ENCODE data around the gene NUBP1.

Gene NUBP1

DNA sequence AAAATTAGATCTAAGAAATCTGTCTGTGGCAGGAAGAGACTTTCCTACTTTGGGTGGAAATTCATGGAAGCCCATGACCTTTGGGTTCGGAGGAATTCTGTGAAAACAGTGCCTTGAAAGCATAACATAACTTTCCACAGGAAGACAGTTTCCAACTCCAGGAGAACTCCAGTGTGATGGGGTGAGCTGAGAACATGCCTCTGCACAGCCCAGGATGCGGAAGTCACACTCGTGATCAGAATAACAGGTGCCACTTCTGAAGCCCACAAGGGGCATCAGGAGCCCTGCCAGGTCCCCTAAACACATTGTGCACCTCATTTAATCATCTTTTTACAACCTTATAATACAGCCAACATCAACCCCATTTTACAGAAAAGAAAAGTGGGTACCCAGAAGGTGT lies 65.2 kb downstream of the NUBP1 start:
- no peak for DNase-seq

DNA sequence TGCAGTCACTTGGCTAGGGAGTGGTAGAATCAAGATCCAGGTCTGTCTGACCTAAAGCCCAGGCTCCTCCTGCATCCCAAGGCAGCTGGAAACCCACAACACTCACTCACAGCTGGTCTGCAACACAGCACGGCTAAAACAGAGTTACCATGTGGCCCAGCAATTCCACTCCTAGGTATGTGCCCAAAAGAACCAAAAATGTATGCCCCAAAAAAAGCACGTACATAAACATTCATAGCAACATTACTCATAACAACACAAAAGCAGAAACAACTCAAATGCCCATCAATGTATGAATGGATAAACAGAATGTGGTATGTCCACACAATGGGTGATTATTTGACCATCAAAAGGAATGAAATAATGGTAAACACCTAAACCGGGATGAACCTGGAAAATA lies 66.1 kb downstream of the NUBP1 start:
- DNase-seq: no peak

DNA sequence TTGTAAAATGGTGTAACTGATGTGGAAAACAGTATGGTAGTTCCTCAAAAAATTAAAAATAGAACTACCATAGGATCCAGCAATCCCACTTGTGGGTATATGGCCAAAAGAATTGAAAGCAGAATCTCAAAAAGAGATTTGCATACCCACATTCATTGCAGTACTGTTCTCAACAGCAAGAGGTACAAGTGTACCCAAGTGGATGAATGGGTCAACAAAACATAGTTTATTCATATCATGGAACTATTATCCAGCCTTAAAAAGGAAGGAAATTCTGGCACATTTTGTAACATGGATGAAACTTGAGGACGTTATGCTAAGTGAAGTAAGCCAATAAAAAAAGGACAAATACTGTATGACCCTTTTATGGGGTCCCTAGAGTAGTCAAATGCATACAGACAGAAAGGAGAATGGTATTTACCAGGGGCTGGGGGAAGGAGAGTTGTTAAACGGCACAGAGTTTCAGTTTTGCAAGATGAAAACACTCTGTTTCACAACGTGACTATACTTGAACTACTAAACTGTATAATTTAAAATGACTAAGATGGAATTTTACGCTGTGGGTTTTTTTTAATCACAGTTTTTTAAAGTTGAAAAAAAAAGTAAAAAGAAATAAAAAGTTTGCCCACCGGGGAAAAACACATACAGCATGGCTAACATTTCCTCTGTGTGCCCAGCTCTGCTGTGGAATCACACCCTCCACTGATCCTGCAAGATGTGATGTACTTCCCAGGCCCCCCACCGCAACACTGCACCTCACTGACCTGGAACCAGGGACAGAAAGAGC lies 68.9 kb downstream of the NUBP1 start:
- DNase-seq: no peak

DNA sequence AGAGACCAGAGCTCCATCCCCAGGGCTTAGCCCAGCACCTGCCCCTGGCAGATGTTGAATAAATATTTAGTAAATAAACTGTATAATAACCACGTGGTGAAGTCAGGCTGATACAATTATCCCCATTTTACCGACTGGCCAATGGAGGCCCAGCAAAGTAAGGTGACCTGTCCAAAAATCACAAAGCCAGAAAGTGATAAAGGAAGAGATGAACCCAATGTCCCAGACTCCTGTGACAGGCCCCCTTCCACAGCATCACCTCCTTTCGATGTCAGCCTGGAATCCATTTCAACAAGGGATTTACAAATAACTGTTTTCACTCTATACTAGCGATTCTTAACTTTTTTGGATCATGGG lies 69.4 kb downstream of the NUBP1 start:
- no peak for DNase-seq

DNA sequence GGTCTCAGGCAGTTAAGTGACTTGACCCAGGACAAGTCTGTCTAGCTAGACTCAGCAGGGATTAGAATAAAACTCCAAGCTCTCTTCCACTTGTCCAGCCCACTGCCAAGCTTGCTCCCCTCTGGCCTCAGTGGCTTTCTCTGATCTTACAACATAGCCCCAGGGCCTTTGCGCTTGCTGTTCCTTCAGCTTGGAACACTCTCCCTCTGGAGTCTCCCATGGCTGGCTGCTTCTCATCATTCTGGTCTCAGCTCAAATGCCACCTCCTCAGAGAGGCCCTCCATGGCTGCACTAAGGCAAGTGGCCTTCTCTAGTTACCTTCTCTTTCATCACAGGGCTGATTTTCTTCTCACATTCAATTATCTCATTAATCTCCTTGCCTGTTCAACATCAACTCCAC lies 73.9 kb downstream of the NUBP1 start:
- DNase-seq: no peak

DNA sequence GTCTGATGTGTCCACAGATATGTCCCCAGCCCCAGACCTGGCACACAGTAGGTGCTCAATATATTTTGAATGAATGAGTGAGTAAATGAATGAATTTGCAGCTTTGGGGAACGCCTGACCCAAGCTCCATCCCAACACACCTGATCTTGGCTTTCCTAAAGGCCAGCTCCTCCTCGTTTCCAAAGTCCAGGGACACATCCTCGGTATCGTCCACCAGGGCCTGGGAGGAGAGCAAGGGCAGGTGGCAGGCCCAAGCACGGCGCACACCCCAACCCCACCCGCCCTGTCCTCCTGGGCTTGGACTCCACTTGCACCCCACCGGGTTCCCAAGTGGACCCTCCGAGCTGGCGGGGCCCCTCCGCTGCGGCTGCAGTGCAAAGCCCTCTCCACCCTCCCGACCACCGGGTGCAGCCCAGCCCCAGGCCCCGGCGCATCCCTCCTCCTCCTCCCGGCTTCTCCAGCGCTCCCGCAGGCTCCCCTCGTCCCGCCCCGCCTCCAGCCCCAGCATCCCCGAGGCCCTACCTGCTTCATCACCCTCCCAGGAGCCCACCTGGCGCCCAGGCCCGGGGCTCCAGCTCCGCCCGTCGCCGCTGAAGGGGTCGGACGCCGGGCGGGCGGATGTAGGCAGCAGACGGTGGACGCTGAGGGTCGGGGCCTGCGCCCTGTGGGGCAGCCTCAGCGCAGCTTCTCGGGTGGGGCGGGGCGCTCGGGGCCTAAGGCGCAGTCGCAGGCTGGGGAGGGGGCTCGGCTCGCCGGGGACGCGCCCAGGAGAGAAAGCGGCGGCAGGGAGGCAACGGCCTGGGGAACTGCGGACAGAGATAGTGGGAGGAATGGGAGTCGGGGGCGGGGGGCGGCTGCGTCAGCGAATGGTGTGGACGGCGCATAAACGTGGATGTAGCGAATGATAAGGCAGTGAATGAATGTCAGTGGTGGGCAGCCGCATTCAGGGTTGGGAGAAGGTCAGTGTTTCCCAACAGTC lies 74.6 kb downstream of the NUBP1 start, which contains the start of gene TVP23A:
TSS of gene TVP23A (minus strand) at position 832 of the 979 bp plus-strand sequence. CDS start at position 531, 301 bp downstream.
- no peak for DNase-seq
